Subcutaneous abdominal adipose tissue (tissue), 5 donors: ENCODE results near the gene ATP4B.

Experiments
- H3K27ac ChIP-seq: one replicate; pipeline ENCODE4 v1.7.0; 2013; ENCODE audit warnings: low read depth, mild to moderate bottlenecking, inconsistent platforms, low read length, moderate library complexity
- H3K27me3 ChIP-seq, 5 donors: one replicate each; pipeline ENCODE4 v1.7.0; 2013; ENCODE audit warnings: low read length in 5 of 5, inconsistent platforms in 1 of 5; ENCODE audit not compliant: control insufficient read depth in 5 of 5, insufficient read depth in 4 of 5
- H3K36me3 ChIP-seq, 5 donors: one replicate each; pipeline ENCODE4 v1.7.0; 2013; ENCODE audit warnings: low read length in 5 of 5; ENCODE audit not compliant: control insufficient read depth in 5 of 5, insufficient read depth in 5 of 5
- H3K4me1 ChIP-seq, 5 donors: one replicate each; pipeline ENCODE4 v1.7.0; 2013; ENCODE audit warnings: low read length in 5 of 5, mild to moderate bottlenecking in 3 of 5, moderate library complexity in 1 of 5; ENCODE audit not compliant: control insufficient read depth in 5 of 5, insufficient read depth in 5 of 5
- H3K4me3 ChIP-seq, 5 donors: one replicate each; pipeline ENCODE4 v1.7.0; 2013; ENCODE audit warnings: low read length in 5 of 5, low read depth in 1 of 5
- H3K9ac ChIP-seq, 5 donors: one replicate each; pipeline ENCODE4 v1.7.0; 2013; ENCODE audit warnings: low read length in 5 of 5, mild to moderate bottlenecking in 4 of 5, moderate library complexity in 3 of 5
- H3K9me3 ChIP-seq, 5 donors: one replicate each; pipeline ENCODE4 v1.7.0; 2013; ENCODE audit warnings: low read length in 5 of 5; ENCODE audit not compliant: control insufficient read depth in 5 of 5
- donor health status: healthy.
- donor health status: healthy.
- donor health status: healthy.
- donor health status: healthy.
- donor health status: healthy.

ATP4B gene

GRCh38 chr13:113656831-113657671, 947 bp downstream of the ATP4B start:
- peaks cover 0 to 5% (median 0%) of the 10 kb centered on the region in 5 donors for H3K4me1 ChIP-seq
- no peak overlapping the region for H3K9ac ChIP-seq
- H3K27ac ChIP-seq, result no peak overlapping the region
- peaks cover 5 to 29% (median 14%) of the 10 kb centered on the region in 5 donors for H3K27me3 ChIP-seq
- H3K9me3 ChIP-seq, result peaks cover 0 to 12% (median 7%) of the 10 kb centered on the region in 5 donors
- no peaks in the 10 kb centered on the region for H3K36me3 ChIP-seq
- no peak overlapping the region for H3K4me3 ChIP-seq

GRCh38 chr13:113656003-113656588, 1.9 kb downstream of the ATP4B start:
- Histone ChIP-seq H3K9me3 (peaks cover 0 to 7% (median 4%) of the 10 kb centered on the region in 5 donors), H3K4me1 (peaks cover 0 to 5% (median 0%) of the 10 kb centered on the region in 5 donors), H3K36me3 (no peaks in the 10 kb centered on the region), H3K27me3 (peaks cover 5 to 29% (median 14%) of the 10 kb centered on the region in 5 donors), H3K9ac (no peak overlapping the region), H3K4me3 (no peak overlapping the region), H3K27ac (no peak overlapping the region)

- H3K27ac ChIP-seq, result no peak overlapping the region
- H3K27me3 ChIP-seq, result peaks cover 5 to 29% (median 14%) of the 10 kb centered on the region in 5 donors
- H3K4me3 ChIP-seq, result no peak overlapping the region
- H3K9ac ChIP-seq, result no peak overlapping the region
- H3K4me1 ChIP-seq, result peaks cover 0 to 5% (median 0%) of the 10 kb centered on the region in 5 donors
- H3K36me3 ChIP-seq, result no peaks in the 10 kb centered on the region
- peaks cover 0 to 2% (median 0%) of the 10 kb centered on the region in 5 donors for H3K9me3 ChIP-seq
Observed at GRCh38 chr13:113655346-113656002, 2.5 kb downstream of the ATP4B start.

- Histone ChIP-seq H3K4me3 (no peak overlapping the region), H3K9me3 (no peaks in the 10 kb centered on the region), H3K36me3 (no peaks in the 10 kb centered on the region), H3K9ac (no peak overlapping the region), H3K27ac (no peak overlapping the region), H3K27me3 (peaks cover 5 to 29% (median 12%) of the 10 kb centered on the region in 5 donors), H3K4me1 (peaks cover 0 to 5% (median 0%) of the 10 kb centered on the region in 5 donors)
Observed at GRCh38 chr13:113654591-113655345, 3.2 kb downstream of the ATP4B start.

GRCh38 chr13:113654175-113654560, 3.8 kb downstream of the ATP4B start:
- Histone ChIP-seq H3K9me3 (no peaks in the 10 kb centered on the region), H3K4me1 (peaks cover 0 to 5% (median 0%) of the 10 kb centered on the region in 5 donors), H3K9ac (no peak overlapping the region), H3K4me3 (no peak overlapping the region), H3K27ac (no peak overlapping the region), H3K36me3 (no peaks in the 10 kb centered on the region), H3K27me3 (peaks cover 5 to 29% (median 12%) of the 10 kb centered on the region in 5 donors)

GRCh38 chr13:113653264-113654174, 4.5 kb downstream of the ATP4B start:
- Histone ChIP-seq H3K36me3 (no peaks in the 10 kb centered on the region), H3K9me3 (no peaks in the 10 kb centered on the region), H3K4me1 (peaks cover 0 to 5% (median 0%) of the 10 kb centered on the region in 5 donors), H3K9ac (no peak overlapping the region), H3K27me3 (peaks cover 5 to 26% (median 12%) of the 10 kb centered on the region in 5 donors), H3K27ac (no peak overlapping the region), H3K4me3 (no peak overlapping the region)

- Histone ChIP-seq H3K9me3 (no peaks in the 10 kb centered on the region), H3K36me3 (no peaks in the 10 kb centered on the region), H3K27ac (no peak overlapping the region), H3K27me3 (peaks cover 5 to 19% (median 10%) of the 10 kb centered on the region in 5 donors), H3K4me1 (peaks cover 0 to 9% (median 5%) of the 10 kb centered on the region in 5 donors), H3K9ac (no peak overlapping the region), H3K4me3 (no peak overlapping the region)
Observed at GRCh38 chr13:113652404-113653263, 5.4 kb downstream of the ATP4B start.

GRCh38 chr13:113651511-113652403, 6.2 kb downstream of the ATP4B start:
- peaks cover 0 to 18% (median 11%) of the 10 kb centered on the region in 5 donors for H3K4me1 ChIP-seq
- H3K9ac ChIP-seq, result no peak overlapping the region
- no peaks in the 10 kb centered on the region for H3K36me3 ChIP-seq
- H3K27me3 ChIP-seq, result peaks cover 0 to 11% (median 8%) of the 10 kb centered on the region in 5 donors
- no peaks in the 10 kb centered on the region for H3K9me3 ChIP-seq
- no peak overlapping the region for H3K4me3 ChIP-seq
- no peak overlapping the region for H3K27ac ChIP-seq
